ENCODE measurements around the gene ZSCAN5A. TPM values are rescaled to one million over a fixed set of nuclear protein-coding genes. Genes with fewer than 3 reads are reported as not detected.
"Not testable (repeated sequence)": the region's sequence is repeated elsewhere in the genome, so short reads cannot be mapped to it uniquely, and the experiment has no call there.

Gene ZSCAN5A
- total and polyA plus RNA-seq, 2 of the 13 experiments (the other 11 are each of a cell fraction or from before 2014, with no cell fraction given) = 9.5 to 17.8 TPM

DNA sequence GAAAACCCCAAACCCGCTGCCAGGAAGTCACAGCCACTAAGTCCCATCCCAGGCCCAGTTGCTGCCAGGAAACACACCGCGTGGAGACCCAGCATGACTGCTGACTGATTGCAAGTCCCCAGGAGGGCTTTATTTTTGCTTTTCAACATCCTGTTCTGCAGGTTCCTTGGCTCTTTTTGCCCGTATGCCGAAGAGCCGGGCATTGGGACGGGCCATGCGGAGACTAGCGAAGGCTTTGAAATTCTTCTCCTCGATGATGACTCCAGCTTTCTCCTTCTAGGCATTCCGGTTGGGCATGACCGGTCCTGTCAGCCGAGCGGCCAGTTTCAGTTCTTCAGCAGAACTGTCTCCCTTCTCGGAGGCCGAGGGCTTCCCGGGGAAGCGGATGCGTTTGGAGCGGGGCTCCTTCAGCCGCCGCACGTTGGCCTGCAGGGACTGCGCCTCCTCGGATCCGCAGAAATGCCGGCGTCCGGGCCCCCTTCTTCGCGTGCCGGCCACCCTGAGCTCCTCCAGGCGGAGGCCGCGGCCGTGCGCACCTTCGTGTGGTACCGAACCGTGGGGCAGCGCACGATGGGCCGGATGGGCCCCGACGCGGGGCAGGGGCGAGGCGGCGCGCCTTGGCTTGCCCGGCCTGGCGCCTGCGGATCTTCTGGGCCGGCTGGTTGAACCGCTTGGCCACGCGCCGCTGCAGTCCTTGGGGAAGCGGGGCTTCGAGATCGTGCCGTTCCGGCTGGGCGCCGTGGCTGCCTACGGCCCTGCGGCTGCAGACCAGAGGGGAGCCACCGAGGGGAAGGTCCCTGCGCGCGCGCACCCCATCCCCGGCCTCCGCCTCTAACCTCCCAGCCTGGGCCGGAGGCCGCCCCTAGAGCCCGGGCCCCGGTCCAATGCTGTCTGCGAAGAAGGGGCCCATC is 97.3 kb downstream of the ZSCAN5A start:
- intact Hi-C loops (cut with micrococcal nuclease; ENCODE audit: unreplicated experiment) (no loop called here), in situ Hi-C loops (cut with HindIII; ENCODE audit: extremely low pct_ligation_motif_present, low pct_unique_long_range_greater_than_20kb) (no loop called here)
- no peaks in the 10 kb centered on the region for H4K20me1 ChIP-seq (ENCODE audit: insufficient read depth, low read length)
- DNase-seq (ENCODE audit: low spot score) (no peak), FAIRE-seq (no peak), ATAC-seq (no peak)
- H3K4me2 ChIP-seq (ENCODE audit: low read depth, low read length) = no peak overlapping the region
- no peak overlapping the region for H2AFZ ChIP-seq (ENCODE audit: low read length)
- BruUV-seq (replicated peaks) = no TSS peak
- TF ChIP-seq KLF11 (CRISPR knock-in tag; IDR thresholded peaks at IDR 0.05) (no peak), ZNF616 (CRISPR knock-in tag; IDR thresholded peaks at IDR 0.05; ENCODE audit: low read depth) (no peak), PHF21A (CRISPR knock-in tag; IDR thresholded peaks at IDR 0.05) (no peak)
- TF ChIP-seq, protein P1, sequence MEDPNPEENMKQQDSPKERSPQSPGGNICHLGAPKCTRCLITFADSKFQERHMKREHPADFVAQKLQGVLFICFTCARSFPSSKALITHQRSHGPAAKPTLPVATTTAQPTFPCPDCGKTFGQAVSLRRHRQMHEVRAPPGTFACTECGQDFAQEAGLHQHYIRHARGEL (CRISPR knock-in tag; IDR thresholded peaks at IDR 0.05) = no peak
- no peak overlapping the region for H3K27ac ChIP-seq (ENCODE audit: extremely low read length, insufficient read depth, low read length)
- H3K9me3 ChIP-seq (ENCODE audit: low read length) = no peaks in the 10 kb centered on the region
- no peak overlapping the region for H3K9ac ChIP-seq (ENCODE audit: insufficient read depth, low read depth, low read length)
- H3K79me2 ChIP-seq (ENCODE audit: insufficient read depth, low read length) = no peaks in the 10 kb centered on the region
- ChIA-PET POLR2A (no interaction called here), CTCF (ENCODE audit: low intra/inter-chr PET ratio, low total read pairs) (no interaction called here)
- H3K4me3 ChIP-seq (replicated peaks in 1 of 3; ENCODE audit: insufficient read depth in 1 of 3, low read depth in 2 of 3, low read length in 3 of 3) = no peak overlapping the region
- WGBS (ENCODE audit: low lambda C conversion rate) = 69% methylated on average over 15 of the region's 79 CpGs
- peaks cover 0 to 10% of the 10 kb centered on the region in 2 experiments; a peak in 1 of 5 replicates for H3K27me3 ChIP-seq (ENCODE audit: control insufficient read depth in 1 of 2, insufficient read depth in 2 of 2, low read length in 2 of 2)
- peaks cover 1 to 8% of the 10 kb centered on the region in 2 experiments; a peak in 3 of 5 replicates for H3K36me3 ChIP-seq (replicated peaks in 1 of 2; ENCODE audit: control insufficient read depth in 1 of 2, insufficient read depth in 2 of 2, low read length in 2 of 2)
- no peaks in the 10 kb centered on the region for H3K4me1 ChIP-seq (ENCODE audit: insufficient read depth, low read length)

DNA sequence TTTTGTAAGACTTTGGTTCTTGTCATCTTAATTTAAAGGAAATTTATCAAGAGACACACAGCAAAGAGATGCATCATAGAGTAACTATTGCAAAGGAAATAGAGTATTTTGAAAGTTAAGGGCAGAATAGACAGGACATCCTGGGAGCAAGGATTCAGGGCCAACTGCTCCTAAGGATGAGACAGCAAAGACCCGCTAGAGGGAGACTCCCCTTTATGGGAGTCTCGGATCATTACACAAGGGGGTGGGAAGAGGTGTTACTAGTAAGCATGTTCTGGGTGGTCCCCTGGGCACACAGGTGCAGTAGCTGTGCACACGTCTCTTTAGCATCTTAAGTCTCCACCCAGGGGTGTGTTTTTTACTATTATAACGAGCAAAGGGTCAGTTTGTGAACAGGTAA is 102.9 kb downstream of the ZSCAN5A start:
- in situ Hi-C loops (cut with HindIII; ENCODE audit: extremely low pct_ligation_motif_present, low pct_unique_long_range_greater_than_20kb) = no loop called here
- Histone ChIP-seq H3K4me1 (ENCODE audit: insufficient read depth, low read length) (no peaks in the 10 kb centered on the region), H3K9me3 (ENCODE audit: low read length) (no peaks in the 10 kb centered on the region), H3K27me3 (ENCODE audit: control insufficient read depth in 1 of 2, insufficient read depth in 2 of 2, low read length in 2 of 2) (peaks cover 0 to 20% of the 10 kb centered on the region in 2 experiments; a peak in 2 of 5 replicates), H3K27ac (ENCODE audit: extremely low read length, insufficient read depth, low read length) (no peak overlapping the region), H3K79me2 (ENCODE audit: insufficient read depth, low read length) (no peaks in the 10 kb centered on the region), H2AFZ (ENCODE audit: low read length) (no peak overlapping the region), H3K4me3 (replicated peaks in 1 of 3; ENCODE audit: insufficient read depth in 1 of 3, low read depth in 2 of 3, low read length in 3 of 3) (no peak overlapping the region), H4K20me1 (ENCODE audit: insufficient read depth, low read length) (no peaks in the 10 kb centered on the region), H3K4me2 (ENCODE audit: low read depth, low read length) (no peak overlapping the region), H3K9ac (ENCODE audit: insufficient read depth, low read depth, low read length) (no peak overlapping the region), H3K36me3 (replicated peaks in 1 of 2; ENCODE audit: control insufficient read depth in 1 of 2, insufficient read depth in 2 of 2, low read length in 2 of 2) (no peaks in the 10 kb centered on the region)
- DNase-seq (ENCODE audit: low spot score) (no peak), FAIRE-seq (no peak), ATAC-seq (no peak)
- POLR2A ChIA-PET = no interaction called here
- CTCF ChIA-PET (ENCODE audit: low intra/inter-chr PET ratio, low total read pairs) = no interaction called here
- intact Hi-C loops (cut with micrococcal nuclease; ENCODE audit: unreplicated experiment) = no loop called here
- no peak for TF ChIP-seq ZNF776 (CRISPR knock-in tag; IDR thresholded peaks at IDR 0.05)
- BruUV-seq (replicated peaks) = no TSS peak
- WGBS (ENCODE audit: low lambda C conversion rate) = 13% methylated on average over 4 of the region's 4 CpGs

DNA sequence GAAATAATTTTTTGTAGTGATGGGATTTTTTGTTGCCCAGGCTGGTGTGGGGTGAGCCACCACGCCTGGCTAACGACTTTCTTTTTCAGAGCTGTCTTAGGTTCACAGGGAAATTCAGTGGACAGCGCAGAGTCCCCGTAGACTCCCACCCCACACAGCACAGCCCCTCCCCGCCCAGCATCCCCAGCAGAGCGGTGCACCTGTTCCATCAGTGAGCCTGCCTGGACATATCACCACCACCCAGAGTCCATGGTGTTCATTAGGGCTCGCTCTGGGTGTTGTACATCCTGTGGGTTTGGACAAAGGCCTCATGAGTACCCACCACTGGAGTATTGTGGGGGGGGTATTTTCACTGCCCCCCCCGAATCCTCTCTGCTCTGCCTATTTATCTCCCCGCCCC is 104.6 kb downstream of the ZSCAN5A start:
- H3K9me3 ChIP-seq (ENCODE audit: low read length); in situ Hi-C loops (cut with HindIII; ENCODE audit: extremely low pct_ligation_motif_present, low pct_unique_long_range_greater_than_20kb); intact Hi-C loops (cut with micrococcal nuclease; ENCODE audit: unreplicated experiment); DNase-seq (ENCODE audit: low spot score); H3K36me3 ChIP-seq (replicated peaks in 1 of 2; ENCODE audit: control insufficient read depth in 1 of 2, insufficient read depth in 2 of 2, low read length in 2 of 2); CTCF ChIA-PET (ENCODE audit: low intra/inter-chr PET ratio, low total read pairs); H3K27ac ChIP-seq (ENCODE audit: extremely low read length, insufficient read depth, low read length); H3K4me3 ChIP-seq (replicated peaks in 1 of 3; ENCODE audit: insufficient read depth in 1 of 3, low read depth in 2 of 3, low read length in 3 of 3); H3K9ac ChIP-seq (ENCODE audit: insufficient read depth, low read depth, low read length); H3K79me2 ChIP-seq (ENCODE audit: insufficient read depth, low read length); H2AFZ ChIP-seq (ENCODE audit: low read length); FAIRE-seq; H3K4me2 ChIP-seq (ENCODE audit: low read depth, low read length); ATAC-seq; BruUV-seq (replicated peaks); H3K4me1 ChIP-seq (ENCODE audit: insufficient read depth, low read length); POLR2A ChIA-PET; H4K20me1 ChIP-seq (ENCODE audit: insufficient read depth, low read length): not testable (repeated sequence)
- peaks cover 0 to 20% of the 10 kb centered on the region in 2 experiments; a peak in 2 of 5 replicates for H3K27me3 ChIP-seq (ENCODE audit: control insufficient read depth in 1 of 2, insufficient read depth in 2 of 2, low read length in 2 of 2)
- 54% methylated on average over 7 of the region's 9 CpGs for whole genome bisulfite sequencing (ENCODE audit: low lambda C conversion rate)

Data from HepG2 (cell line).